Erythroblast (primary cell): ENCODE measurements around the gene COMMD4.
"Not testable (repeated sequence)": the region's sequence is repeated elsewhere in the genome, so short reads cannot be mapped to it uniquely, and the experiment has no call there.

ENCODE experiments used
- GATA1 ChIP-seq: IDR thresholded peaks from 2 replicates; pipeline ENCODE4 v1.6.1; 2011; ENCODE audit warnings: low read depth, mild to moderate bottlenecking, control low read depth, low read length, moderate library complexity
- POLR2A ChIP-seq: IDR thresholded peaks from 2 replicates; pipeline ENCODE4 v1.6.1; 2011; ENCODE audit warnings: mild to moderate bottlenecking, low read length

GRCh38 chr15:75343953-75344352, 8.1 kb downstream of the COMMD4 start:
- not testable (repeated sequence) for TF ChIP-seq POLR2A, GATA1
